Cerebellar cortex (tissue), 1 donor: Measurements from ENCODE around the gene SLC9A7.

Experiments used
- DNase-seq: peaks from one replicate; pipeline ENCODE4 v3.0.0-alpha.2; 2015; ENCODE audit warnings: low spot score

SLC9A7 gene

GRCh38 chrX:46703980-46704379 is 54.9 kb downstream of the SLC9A7 start:
- DNase-seq = no peak

GRCh38 chrX:46698691-46699090 is 60.2 kb downstream of the SLC9A7 start:
- DNase-seq = no peak

GRCh38 chrX:46695491-46695890 is 63.4 kb downstream of the SLC9A7 start:
- DNase-seq = no peak

GRCh38 chrX:46694549-46694948 is 64.4 kb downstream of the SLC9A7 start:
- no peak for DNase-seq

- DNase-seq = no peak
Measured at GRCh38 chrX:46693149-46693548, 65.8 kb downstream of the SLC9A7 start.

GRCh38 chrX:46690818-46691217 is 68.1 kb downstream of the SLC9A7 start:
- no peak for DNase-seq

GRCh38 chrX:46687619-46688018 is 71.3 kb downstream of the SLC9A7 start:
- DNase-seq = no peak

- no peak for DNase-seq
Measured at GRCh38 chrX:46686003-46686645, 72.8 kb downstream of the SLC9A7 start.

- no peak for DNase-seq
Measured at GRCh38 chrX:46683048-46683447, 75.9 kb downstream of the SLC9A7 start.

GRCh38 chrX:46681849-46682248 is 77.1 kb downstream of the SLC9A7 start:
- no peak for DNase-seq

- DNase-seq = no peak
Measured at GRCh38 chrX:46678232-46678631, 80.7 kb downstream of the SLC9A7 start.

GRCh38 chrX:46676399-46677356 is 82.2 kb downstream of the SLC9A7 start:
- DNase-seq = no peak

- DNase-seq = no peak
Measured at GRCh38 chrX:46673620-46674359, 85.1 kb downstream of the SLC9A7 start.

- DNase-seq = no peak
Measured at GRCh38 chrX:46670316-46670715, 88.6 kb downstream of the SLC9A7 start.

GRCh38 chrX:46666831-46667230 is 92.1 kb downstream of the SLC9A7 start:
- no peak for DNase-seq

- DNase-seq = no peak
Measured at GRCh38 chrX:46665232-46666152, 93.4 kb downstream of the SLC9A7 start.

GRCh38 chrX:46662188-46662958 is 96.5 kb downstream of the SLC9A7 start:
- DNase-seq = no peak

GRCh38 chrX:46653482-46653881 is 105.4 kb downstream of the SLC9A7 start:
- peak; percentile 22 for DNase-seq

GRCh38 chrX:46649421-46650260 is 109.3 kb downstream of the SLC9A7 start:
- DNase-seq = no peak

- DNase-seq = no peak
Measured at GRCh38 chrX:46648660-46649059, 110.3 kb downstream of the SLC9A7 start.
